Measurements from ENCODE around the gene EIF4G1.

DNA sequence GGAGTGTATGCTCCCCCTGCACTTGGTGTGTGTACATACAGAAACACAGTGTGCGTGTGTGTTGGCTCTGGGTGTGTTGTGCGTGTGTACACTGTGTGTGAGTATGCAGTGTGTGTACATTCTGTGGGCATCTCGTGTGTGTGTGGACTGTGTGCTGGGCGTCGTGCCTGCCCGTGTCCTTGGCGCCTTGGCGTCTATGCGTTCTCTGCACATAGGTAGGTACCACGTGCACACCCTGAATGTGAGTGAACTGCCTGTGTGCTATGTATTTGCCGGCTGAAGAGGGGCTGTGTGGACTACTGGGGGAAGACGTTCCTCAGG lies 39.1 kb upstream of the EIF4G1 start:
- TF ChIP-seq, protein P1, sequence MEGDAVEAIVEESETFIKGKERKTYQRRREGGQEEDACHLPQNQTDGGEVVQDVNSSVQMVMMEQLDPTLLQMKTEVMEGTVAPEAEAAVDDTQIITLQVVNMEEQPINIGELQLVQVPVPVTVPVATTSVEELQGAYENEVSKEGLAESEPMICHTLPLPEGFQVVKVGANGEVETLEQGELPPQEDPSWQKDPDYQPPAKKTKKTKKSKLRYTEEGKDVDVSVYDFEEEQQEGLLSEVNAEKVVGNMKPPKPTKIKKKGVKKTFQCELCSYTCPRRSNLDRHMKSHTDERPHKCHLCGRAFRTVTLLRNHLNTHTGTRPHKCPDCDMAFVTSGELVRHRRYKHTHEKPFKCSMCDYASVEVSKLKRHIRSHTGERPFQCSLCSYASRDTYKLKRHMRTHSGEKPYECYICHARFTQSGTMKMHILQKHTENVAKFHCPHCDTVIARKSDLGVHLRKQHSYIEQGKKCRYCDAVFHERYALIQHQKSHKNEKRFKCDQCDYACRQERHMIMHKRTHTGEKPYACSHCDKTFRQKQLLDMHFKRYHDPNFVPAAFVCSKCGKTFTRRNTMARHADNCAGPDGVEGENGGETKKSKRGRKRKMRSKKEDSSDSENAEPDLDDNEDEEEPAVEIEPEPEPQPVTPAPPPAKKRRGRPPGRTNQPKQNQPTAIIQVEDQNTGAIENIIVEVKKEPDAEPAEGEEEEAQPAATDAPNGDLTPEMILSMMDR (IDR thresholded peaks at IDR 0.05): no peak
- no peak for TF ChIP-seq EZH2phosphoT487 (IDR thresholded peaks at IDR 0.05)

All from neural progenitor cell (in vitro differentiated cells).